ENCODE data around the gene CCND1.

The CCND1 gene

GRCh38 chr11:69696749-69697468 is 56.0 kb downstream of the CCND1 start:
- TF ChIP-seq CTCF (IDR thresholded peaks at IDR 0.05; ENCODE audit: low read depth, low read length) = no peak
- H3K4me1 ChIP-seq = peaks cover 27% of the 10 kb centered on the region
- H3K4me3 ChIP-seq (ENCODE audit: low read depth, low read length) = no peak overlapping the region
- H3K36me3 ChIP-seq = no peaks in the 10 kb centered on the region
- H3K9me3 ChIP-seq = no peaks in the 10 kb centered on the region
- no peaks in the 10 kb centered on the region for H3K27me3 ChIP-seq
- DNase-seq = no peak

GRCh38 chr11:69697469-69697843 is 56.5 kb downstream of the CCND1 start:
- TF ChIP-seq CTCF (IDR thresholded peaks at IDR 0.05; ENCODE audit: low read depth, low read length) = no peak
- no peak overlapping the region for H3K4me3 ChIP-seq (ENCODE audit: low read depth, low read length)
- no peaks in the 10 kb centered on the region for H3K9me3 ChIP-seq
- peaks cover 27% of the 10 kb centered on the region for H3K4me1 ChIP-seq
- H3K36me3 ChIP-seq = no peaks in the 10 kb centered on the region
- no peaks in the 10 kb centered on the region for H3K27me3 ChIP-seq
- no peak for DNase-seq

GRCh38 chr11:69697861-69698260 is 56.9 kb downstream of the CCND1 start:
- Histone ChIP-seq H3K9me3 (no peaks in the 10 kb centered on the region), H3K4me1 (peaks cover 27% of the 10 kb centered on the region), H3K36me3 (no peaks in the 10 kb centered on the region), H3K27me3 (no peaks in the 10 kb centered on the region), H3K4me3 (ENCODE audit: low read depth, low read length) (no peak overlapping the region)
- TF ChIP-seq CTCF (IDR thresholded peaks at IDR 0.05; ENCODE audit: low read depth, low read length) = no peak
- DNase-seq = no peak

GRCh38 chr11:69698362-69698761 is 57.4 kb downstream of the CCND1 start:
- TF ChIP-seq CTCF (IDR thresholded peaks at IDR 0.05; ENCODE audit: low read depth, low read length) = no peak
- H3K36me3 ChIP-seq = no peaks in the 10 kb centered on the region
- no peaks in the 10 kb centered on the region for H3K27me3 ChIP-seq
- no peak for DNase-seq
- H3K9me3 ChIP-seq = no peaks in the 10 kb centered on the region
- peaks cover 27% of the 10 kb centered on the region for H3K4me1 ChIP-seq
- no peak overlapping the region for H3K4me3 ChIP-seq (ENCODE audit: low read depth, low read length)

- Histone ChIP-seq H3K4me3 (ENCODE audit: low read depth, low read length) (no peak overlapping the region), H3K4me1 (peaks cover 27% of the 10 kb centered on the region), H3K36me3 (no peaks in the 10 kb centered on the region), H3K9me3 (no peaks in the 10 kb centered on the region), H3K27me3 (peaks cover 1% of the 10 kb centered on the region; the same call in 1 of the 2 replicates)
- TF ChIP-seq CTCF (IDR thresholded peaks at IDR 0.05; ENCODE audit: low read depth, low read length) = no peak
- DNase-seq = peak; percentile 64
These were observed 58.3 kb downstream of the CCND1 start for GRCh38 chr11:69699213-69699612.

GRCh38 chr11:69700278-69701140 is 59.6 kb downstream of the CCND1 start:
- DNase-seq = peak; percentile 90
- H3K27me3 ChIP-seq = peaks cover 4% of the 10 kb centered on the region; the same call in 1 of the 2 replicates
- TF ChIP-seq CTCF (IDR thresholded peaks at IDR 0.05; ENCODE audit: low read depth, low read length) = no peak
- H3K9me3 ChIP-seq = no peaks in the 10 kb centered on the region
- H3K4me1 ChIP-seq = peaks cover 29% of the 10 kb centered on the region
- H3K36me3 ChIP-seq = no peaks in the 10 kb centered on the region
- no peak overlapping the region for H3K4me3 ChIP-seq (ENCODE audit: low read depth, low read length)

All from BE2C (cell line).